Caco-2 (cell line): ENCODE measurements around the gene DGKI. TPM values are rescaled to one million over a fixed set of nuclear protein-coding genes. Genes with fewer than 3 reads are reported as not detected.

ENCODE experiments used
- BruUV-seq: library from RNA; stranded (reverse); fragments of 400-500 nt; replicated peaks from 2 replicates; lab custom pipeline; 2021; lab: Mats Ljungman, UMichigan
- CTCF ChIA-PET: fragments of 300-600 bp; sonication (Branson Sonifier 250); formaldehyde crosslinking; loops from one replicate; lab custom pipeline; 2022; ENCODE audit warnings: antibody characterized with exemption; lab: Charles Lee
- POLR2A ChIA-PET: fragments of 300-600 bp; sonication (Branson Sonifier 250); formaldehyde crosslinking; loops from one replicate; lab custom pipeline; 2022; ENCODE audit warnings: antibody characterized with exemption; lab: Charles Lee
- DNase-seq, 2 experiments: peaks; one replicate each; pipeline versions ENCODE4 v3.0.0 to v3.0.0-alpha.2; 2020 to 2022
- H3K27me3 ChIP-seq: replicated peaks from 2 replicates; pipeline ENCODE4 v1.6.0; 2011; ENCODE audit warnings: low read length; ENCODE audit not compliant: control insufficient read depth, insufficient read depth
- H3K36me3 ChIP-seq: 2 replicates; pipeline ENCODE4 v1.5.1; 2011; ENCODE audit warnings: low read length; ENCODE audit not compliant: control insufficient read depth, insufficient read depth
- H3K4me1 ChIP-seq: fragments of 250-450 bp; sonication (Bioruptor Pico); 2 replicates; pipeline ENCODE4 v1.5.1; 2020; ENCODE audit warnings: mild to moderate bottlenecking
- H3K4me3 ChIP-seq: 2 replicates; pipeline ENCODE4 v1.5.1; 2011; ENCODE audit warnings: low read depth, mild to moderate bottlenecking, control low read depth, low read length
- H3K9me3 ChIP-seq: fragments of 250-450 bp; sonication (Bioruptor Pico); 2 replicates; pipeline ENCODE4 v1.5.1; 2020; ENCODE audit warnings: mild to moderate bottlenecking, moderate library complexity
- H3K27ac Mint-ChIP-seq: one replicate; pipeline ENCODE4 v1.8.0; 2022; ENCODE audit warnings: mixed read lengths; ENCODE audit not compliant: unreplicated experiment
- H3K27me3 Mint-ChIP-seq: one replicate; pipeline ENCODE4 v1.8.0; 2022; ENCODE audit warnings: mixed read lengths; ENCODE audit not compliant: insufficient read depth, unreplicated experiment
- H3K36me3 Mint-ChIP-seq: one replicate; pipeline ENCODE4 v1.8.0; 2022; ENCODE audit warnings: mild to moderate bottlenecking, mixed read lengths; ENCODE audit not compliant: insufficient read depth, unreplicated experiment
- H3K4me1 Mint-ChIP-seq: one replicate; pipeline ENCODE4 v1.8.0; 2022; ENCODE audit warnings: low read depth, mixed read lengths; ENCODE audit not compliant: unreplicated experiment
- H3K4me3 Mint-ChIP-seq: one replicate; pipeline ENCODE4 v1.8.0; 2022; ENCODE audit warnings: mild to moderate bottlenecking, moderate library complexity, mixed read lengths; ENCODE audit not compliant: unreplicated experiment
- H3K9me3 Mint-ChIP-seq: one replicate; pipeline ENCODE4 v1.8.0; 2022; ENCODE audit warnings: mixed read lengths; ENCODE audit not compliant: unreplicated experiment
- CTCF ChIP-seq, 2 experiments: fragments of 200-600 bp in 1 of 2; IDR thresholded peaks; 1 replicate in 1 of 2; 2 replicates in 1 of 2; pipeline versions ENCODE4 v1.5.1 to v1.8.0; 2011 to 2022; ENCODE audit warnings: antibody characterized with exemption in 1 of 2, control low read depth in 1 of 2, inconsistent platforms in 1 of 2, low read depth in 1 of 2, low read length in 1 of 2, mild to moderate bottlenecking in 1 of 2, moderate library complexity in 1 of 2; ENCODE audit not compliant: insufficient read depth in 1 of 2, severe bottlenecking in 1 of 2, unreplicated experiment in 1 of 2
- intact Hi-C: fragments of 100-400 bp; cut with micrococcal nuclease; formaldehyde crosslinking; loops from one replicate; pipeline ENCODE4 v1.10.0; 2022; ENCODE audit not compliant: unreplicated experiment
- total RNA-seq: library from RNA; stranded (reverse); gene quantifications from 2 replicates; pipeline ENCODE4 v1.2.3, GENCODE V29; 2022

DGKI gene
- total RNA-seq, 1 experiment from 2014 or later, result 0.84 TPM

DNA sequence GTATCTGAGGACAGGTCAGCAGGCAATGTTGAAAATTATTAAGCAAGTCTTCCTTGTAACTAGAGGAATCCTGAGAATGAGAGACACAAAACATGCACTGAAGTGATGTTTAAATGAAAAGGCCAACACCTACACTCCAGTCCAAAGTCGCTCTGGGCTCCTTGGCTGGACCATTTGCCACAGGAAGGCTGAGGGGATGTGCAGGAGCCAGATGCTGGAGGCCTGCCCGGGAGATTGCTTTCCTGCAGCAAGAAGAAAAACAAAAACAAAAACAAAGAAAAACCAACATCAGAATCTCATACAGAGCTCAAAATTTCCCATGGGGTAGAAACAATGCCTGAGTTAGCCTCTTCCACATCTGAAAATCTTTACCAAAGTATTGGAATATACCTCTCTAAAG lies 157.0 kb downstream of the DGKI start:
- Mint-ChIP-seq H3K36me3 (no peaks in the 10 kb centered on the region), H3K9me3 (no peaks in the 10 kb centered on the region), H3K27ac (no peak overlapping the region), H3K4me3 (no peak overlapping the region), H3K27me3 (peaks cover 36% of the 10 kb centered on the region), H3K4me1 (no peaks in the 10 kb centered on the region)
- H3K27me3 ChIP-seq, result no peaks in the 10 kb centered on the region
- no TSS peak for BruUV-seq
- intact Hi-C loops, result no loop called here
- H3K4me1 ChIP-seq, result no peaks in the 10 kb centered on the region
- H3K9me3 ChIP-seq, result no peaks in the 10 kb centered on the region
- no peak for DNase-seq
- H3K36me3 ChIP-seq, result no peaks in the 10 kb centered on the region
- ChIA-PET POLR2A (no interaction called here), CTCF (no interaction called here)
- no peak for TF ChIP-seq CTCF (IDR thresholded peaks at IDR 0.05; ENCODE audit: insufficient read depth in 1 of 2, low read depth in 1 of 2, low read length in 1 of 2, severe bottlenecking in 1 of 2, unreplicated experiment in 1 of 2)
- H3K4me3 ChIP-seq, result no peak overlapping the region

DNA sequence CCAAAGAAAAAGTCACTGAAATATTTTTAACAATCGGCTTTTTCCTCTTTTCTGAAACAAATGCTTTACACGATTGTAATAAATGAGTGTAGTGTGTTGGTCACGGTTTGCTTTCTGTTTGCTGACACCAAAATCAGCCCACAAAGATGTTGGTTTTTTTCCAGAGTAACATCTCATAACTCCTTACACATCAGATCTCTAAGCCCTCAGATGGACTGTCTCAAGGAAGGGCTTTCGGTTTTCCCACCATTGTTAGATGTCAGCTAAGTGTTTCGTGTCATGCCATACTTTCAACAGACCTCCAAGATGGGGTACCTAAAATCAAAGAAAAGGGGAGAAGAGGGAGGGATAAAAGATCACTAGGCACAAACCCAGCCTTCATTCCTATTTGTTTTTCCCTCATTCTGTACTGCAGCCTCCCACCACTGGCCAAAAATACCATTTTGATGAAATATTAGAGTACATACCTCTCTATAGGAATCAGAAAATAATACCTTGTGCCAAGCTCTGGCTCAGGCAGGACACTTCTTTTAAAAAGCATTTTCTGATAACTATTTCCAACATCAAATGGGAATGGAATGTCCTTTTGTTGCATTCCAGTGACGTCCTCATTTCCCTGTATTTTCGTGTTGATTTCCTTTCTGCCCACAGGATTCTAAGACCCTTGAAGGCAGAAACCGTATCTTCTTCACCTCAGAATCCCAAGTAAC lies 159.1 kb downstream of the DGKI start:
- no peaks in the 10 kb centered on the region for H3K4me1 ChIP-seq
- Mint-ChIP-seq H3K36me3 (no peaks in the 10 kb centered on the region), H3K27ac (no peak overlapping the region), H3K4me3 (no peak overlapping the region), H3K4me1 (no peaks in the 10 kb centered on the region), H3K27me3 (peaks cover 39% of the 10 kb centered on the region), H3K9me3 (no peaks in the 10 kb centered on the region)
- DNase-seq, result no peak
- 0 out of 2 replicates have a peak, but pooled peaks cover 1% of the 10 kb centered on the region for H3K27me3 ChIP-seq
- no peak overlapping the region for H3K4me3 ChIP-seq
- H3K36me3 ChIP-seq, result no peaks in the 10 kb centered on the region
- ChIA-PET POLR2A (no interaction called here), CTCF (no interaction called here)
- TF ChIP-seq CTCF (IDR thresholded peaks at IDR 0.05; ENCODE audit: insufficient read depth in 1 of 2, low read depth in 1 of 2, low read length in 1 of 2, severe bottlenecking in 1 of 2, unreplicated experiment in 1 of 2), result no peak
- H3K9me3 ChIP-seq, result no peaks in the 10 kb centered on the region
- intact Hi-C loops, result no loop called here
- no TSS peak for BruUV-seq

DNA sequence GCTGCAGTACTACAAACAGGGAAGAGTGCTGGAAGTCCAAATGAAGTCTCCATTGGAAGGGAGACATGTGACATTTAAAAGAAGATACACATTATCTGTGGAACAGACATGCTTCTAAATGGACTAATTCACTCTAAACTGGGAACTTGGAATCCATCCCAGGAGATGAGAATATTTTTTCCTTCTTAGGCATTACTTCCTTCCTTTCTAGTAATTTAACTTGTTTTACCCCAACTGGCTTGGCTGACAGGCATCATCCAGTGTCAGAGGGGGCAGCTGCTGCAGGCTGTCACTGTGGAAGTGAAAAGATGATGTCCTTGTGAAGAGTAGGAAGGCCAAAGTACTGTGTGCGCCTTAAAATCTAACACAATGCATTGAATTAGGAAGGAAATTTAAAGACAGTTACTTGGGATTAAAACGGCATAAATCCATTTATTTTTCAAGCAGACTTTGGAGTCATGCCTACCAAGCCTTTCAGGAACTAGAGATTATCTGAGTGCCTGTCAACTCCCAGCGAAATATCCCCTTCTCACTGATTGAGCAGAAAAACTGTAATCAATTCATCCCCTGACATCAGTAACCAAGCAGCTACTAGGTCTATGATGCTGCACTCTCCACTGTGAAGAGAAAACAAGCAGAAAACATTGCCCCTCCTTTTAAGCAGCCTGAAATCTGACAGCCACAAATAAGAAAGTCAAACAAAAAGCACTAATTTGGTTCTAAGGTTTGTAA lies 161.2 kb downstream of the DGKI start:
- no peak for DNase-seq
- CTCF ChIA-PET, result no interaction called here
- Histone ChIP-seq H3K9me3 (no peaks in the 10 kb centered on the region), H3K4me3 (no peak overlapping the region), H3K27me3 (0 out of 2 replicates have a peak, but pooled peaks cover 1% of the 10 kb centered on the region), H3K4me1 (no peaks in the 10 kb centered on the region), H3K36me3 (no peaks in the 10 kb centered on the region)
- TF ChIP-seq CTCF (IDR thresholded peaks at IDR 0.05; ENCODE audit: insufficient read depth in 1 of 2, low read depth in 1 of 2, low read length in 1 of 2, severe bottlenecking in 1 of 2, unreplicated experiment in 1 of 2), result no peak
- Mint-ChIP-seq H3K4me1 (no peaks in the 10 kb centered on the region), H3K9me3 (no peaks in the 10 kb centered on the region), H3K36me3 (no peaks in the 10 kb centered on the region), H3K27me3 (peaks cover 34% of the 10 kb centered on the region), H3K4me3 (no peak overlapping the region), H3K27ac (no peak overlapping the region)
- BruUV-seq, result no TSS peak
- intact Hi-C loops, result no loop called here
- POLR2A ChIA-PET, result no interaction called here
